K562 (cell line): ENCODE measurements around the gene TBC1D16. TPM values are rescaled to one million over a fixed set of nuclear protein-coding genes. Genes with fewer than 3 reads are reported as not detected.

ENCODE experiments used
- ATAC-seq: fragments of 200-7000 bp; cut with Tn5 transposase; 3 replicates; pipeline ENCODE4 v1.9.1; 2020; ENCODE audit warnings: moderate library complexity
- BruUV-seq: library from RNA; stranded (reverse); fragments of 400-500 nt; replicated peaks from 2 replicates; lab custom pipeline; 2021; lab: Mats Ljungman, UMichigan
- CTCF ChIA-PET: fragments of 300-600 bp; formaldehyde crosslinking; extraction: SDS; loops from one replicate; lab custom pipeline; 2021; ENCODE audit warnings: low intra/inter-chr PET ratio; lab: Yijun Ruan, JAX
- POLR2A ChIA-PET: fragments of 300-600, 350-650 bp; sonication (Branson Sonifier 250); formaldehyde crosslinking; extraction: SDS; loops from one replicate; lab custom pipeline; 2021; ENCODE audit warnings: antibody characterized with exemption, inconsistent platforms; lab: Yijun Ruan, JAX
- DNase-seq, 4 experiments: peaks; one replicate each; pipeline versions ENCODE4 v3.0.0 to v3.0.0-alpha.2; 2011 to 2018; ENCODE audit warnings: low spot score in 3 of 4, mixed read lengths in 3 of 4; ENCODE audit errors: extremely low read depth in 1 of 4
- FAIRE-seq: peaks from 2 replicates; lab custom pipeline; 2011; peaks lifted over from hg19 to GRCh38; lab: Jason Lieb, UNC
- H2AFZ ChIP-seq: 2 replicates; pipeline ENCODE4 v1.6.0; 2011; ENCODE audit warnings: low read depth, low read length, control low read depth, inconsistent platforms
- H3K27ac ChIP-seq: fragments of 200-600 bp; 3 replicates; pipeline ENCODE4 v1.8.0; 2011; ENCODE audit warnings: low read depth, mild to moderate bottlenecking, control low read depth, inconsistent platforms, low read length, moderate library complexity, mixed read lengths; ENCODE audit errors: extremely low read depth
- H3K27me3 ChIP-seq, 2 experiments: fragments of 300-600 bp in 1 of 2; 2 replicates in 1 of 2; 3 replicates in 1 of 2; pipeline versions ENCODE4 v1.6.0 to v1.8.0; 2011; ENCODE audit warnings: inconsistent platforms in 2 of 2, low read length in 2 of 2, mild to moderate bottlenecking in 1 of 2, mixed read lengths in 1 of 2, moderate library complexity in 1 of 2; ENCODE audit not compliant: control insufficient read depth in 2 of 2, insufficient read depth in 2 of 2
- H3K36me3 ChIP-seq: fragments of 300-600 bp; 3 replicates; pipeline ENCODE4 v1.8.0; 2011; ENCODE audit warnings: mild to moderate bottlenecking, low read length, inconsistent platforms; ENCODE audit not compliant: control insufficient read depth, insufficient read depth
- H3K4me1 ChIP-seq, 2 experiments: fragments of 200-600 bp in 1 of 2; replicated peaks in 1 of 2; 2 replicates in 1 of 2; 3 replicates in 1 of 2; pipeline versions ENCODE4 v1.5.1 to v1.8.0; 2011; ENCODE audit warnings: inconsistent platforms in 2 of 2, low read length in 2 of 2, mild to moderate bottlenecking in 1 of 2, mixed read lengths in 1 of 2, moderate library complexity in 1 of 2; ENCODE audit not compliant: control insufficient read depth in 2 of 2, insufficient read depth in 2 of 2
- H3K4me2 ChIP-seq: 2 replicates; pipeline ENCODE4 v1.6.1; 2011; ENCODE audit warnings: low read length, control low read depth, inconsistent platforms, mixed read lengths; ENCODE audit not compliant: insufficient read depth
- H3K4me3 ChIP-seq: fragments of 200-600 bp; sonication (generic), shearing (Covaris generic); 2 replicates; pipeline ENCODE4 v1.5.1; 2016; ENCODE audit warnings: control low read depth, inconsistent platforms
- H3K79me2 ChIP-seq: fragments of 200-600 bp; 3 replicates; pipeline ENCODE4 v1.8.0; 2011; ENCODE audit warnings: low read length, inconsistent platforms; ENCODE audit not compliant: control insufficient read depth, insufficient read depth
- H3K9ac ChIP-seq, 2 experiments: 2 replicates each; pipeline versions ENCODE4 v1.6.0 to v1.6.1; 2011; ENCODE audit warnings: low read depth in 2 of 2, low read length in 2 of 2, control low read depth in 1 of 2, inconsistent platforms in 1 of 2, mild to moderate bottlenecking in 1 of 2, mixed read lengths in 1 of 2; ENCODE audit not compliant: insufficient read depth in 1 of 2
- H3K9me1 ChIP-seq: one replicate; pipeline ENCODE4 v1.6.0; 2011; ENCODE audit warnings: inconsistent platforms, mild to moderate bottlenecking, low read length, moderate library complexity; ENCODE audit not compliant: control insufficient read depth, insufficient read depth
- H3K9me3 ChIP-seq: replicated peaks from 2 replicates; pipeline ENCODE4 v1.5.1; 2011; ENCODE audit warnings: low read depth, low read length, inconsistent platforms; ENCODE audit not compliant: control insufficient read depth, insufficient read depth
- H4K20me1 ChIP-seq: replicated peaks from 2 replicates; pipeline ENCODE4 v1.6.1; 2011; ENCODE audit warnings: low read length, inconsistent platforms, mixed read lengths; ENCODE audit not compliant: control insufficient read depth, insufficient read depth
- ATF6 ChIP-seq: sonication (generic); formaldehyde crosslinking; IDR thresholded peaks from 2 replicates; pipeline ENCODE4 v1.4.0; 2020; ENCODE audit warnings: mild to moderate bottlenecking, missing genetic modification reagents
- CHCHD3 ChIP-seq: fragments of 250-450 bp; sonication (Bioruptor Pico); IDR thresholded peaks from 2 replicates; pipeline ENCODE4 v2.1.2; 2022; ENCODE audit warnings: mild to moderate bottlenecking
- ELK3 ChIP-seq: fragments of 450-650 bp; formaldehyde crosslinking; IDR thresholded peaks from 2 replicates; pipeline ENCODE4 v1.4.0; 2020; ENCODE audit warnings: mild to moderate bottlenecking
- FOXK1 ChIP-seq: sonication (generic); formaldehyde crosslinking; IDR thresholded peaks from 2 replicates; pipeline ENCODE4 v1.8.0; 2022; ENCODE audit warnings: missing genetic modification reagents, mild to moderate bottlenecking, borderline replicate concordance
- HES1 ChIP-seq: fragments of 450-650 bp; IDR thresholded peaks from 2 replicates; pipeline ENCODE4 v1.6.1; 2016; ENCODE audit warnings: low read depth, mild to moderate bottlenecking, moderate library complexity
- LCOR ChIP-seq: sonication (generic); formaldehyde crosslinking; IDR thresholded peaks from 2 replicates; pipeline ENCODE4 v1.8.0; 2022; ENCODE audit warnings: mild to moderate bottlenecking, missing genetic modification reagents
- NRF1 ChIP-seq, 2 experiments: fragments of 450-650 bp; IDR thresholded peaks in 1 of 2; conservative IDR thresholded peaks in 1 of 2; 2 replicates each; pipeline ENCODE4 v1.6.1; 2014; ENCODE audit warnings: mild to moderate bottlenecking in 2 of 2
- PRPF4 ChIP-seq: fragments of 200-400 bp; formaldehyde crosslinking; IDR thresholded peaks from one replicate; pipeline ENCODE4 v1.6.1; 2017; ENCODE audit warnings: low read length, low read depth, mild to moderate bottlenecking; ENCODE audit not compliant: insufficient read depth, poor library complexity, severe bottlenecking
- SMAD4 ChIP-seq: fragments of 250-450 bp; sonication (Bioruptor Pico); conservative IDR thresholded peaks from 2 replicates; pipeline ENCODE4 v1.8.0; 2021; ENCODE audit warnings: inconsistent platforms, mild to moderate bottlenecking, moderate library complexity
- ZBTB34 ChIP-seq: fragments of 250-450 bp; sonication (Bioruptor Pico); IDR thresholded peaks from 2 replicates; pipeline ENCODE4 v1.8.0; 2021; ENCODE audit warnings: mild to moderate bottlenecking, moderate library complexity
- ZNF311 ChIP-seq: fragments of 250-450 bp; sonication (Bioruptor Pico); IDR thresholded peaks from 2 replicates; pipeline ENCODE4 v1.4.0; 2020; ENCODE audit warnings: mild to moderate bottlenecking, moderate library complexity
- WGBS: fragments of 100-300 bp; shearing (Covaris generic); methylation state at CpG from one replicate; pipeline ENCODE4 v1.1.6; 2016; ENCODE audit warnings: low coverage, mixed read lengths; ENCODE audit not compliant: insufficient coverage; ENCODE audit errors: missing lambda C conversion rate; 5-methylcytosine and 5-hydroxymethylcytosine counted together
- in situ Hi-C: fragments of 300-500 bp; cut with MboI; formaldehyde crosslinking; loops from 4 replicates; pipeline ENCODE4 v1.15.0; 2018; ENCODE audit warnings: inconsistent platforms, mixed read lengths
- intact Hi-C: fragments of 100-400 bp; cut with micrococcal nuclease; formaldehyde crosslinking; loops from 2 replicates; pipeline ENCODE4 v1.14.2; 2022
- polyA plus RNA-seq, 8 experiments: library from polyadenylated mRNA; depleted of rRNA in 4 of 8; stranded (reverse) in 5 of 8; unstranded in 3 of 8; fragments of >200 nt; fragmentation: Nextera tagmentation in 2 of 8; fragmentation: Illumina TruSeq in 1 of 8; extraction: Ambion mirVana in 2 of 8; extraction: Trizol in 1 of 8; gene quantifications; 2 replicates each; pipeline versions ENCODE4 v1.2.1 to v1.2.3, GENCODE V29; 2011 to 2014; ENCODE audit warnings: inconsistent platforms in 1 of 8, missing spikeins in 1 of 8
- total RNA-seq, 7 experiments: library from RNA; depleted of rRNA in 6 of 7; stranded (reverse); fragments of >200 nt in 6 of 7; fragmentation: Illumina TruSeq in 2 of 7; extraction: Trizol in 2 of 7; gene quantifications; 2 replicates each; pipeline versions ENCODE4 v1.2.1 to v1.2.3, GENCODE V29; 2011 to 2021; ENCODE audit warnings: low replicate concordance in 1 of 7

The TBC1D16 gene
- total and polyA plus RNA-seq, 9 of the 15 experiments (the other 6 are each of a cell fraction or from before 2014, with no cell fraction given): 0.01 to 0.20 (median 0.03) TPM; not detected in 1

GRCh38 chr17:80050706-80051105, 15.0 kb upstream of the TBC1D16 start (continued):
- TF ChIP-seq ZBTB34 (no peak), HES1 (no peak), ELK3 (CRISPR knock-in tag) (no peak)

DNA sequence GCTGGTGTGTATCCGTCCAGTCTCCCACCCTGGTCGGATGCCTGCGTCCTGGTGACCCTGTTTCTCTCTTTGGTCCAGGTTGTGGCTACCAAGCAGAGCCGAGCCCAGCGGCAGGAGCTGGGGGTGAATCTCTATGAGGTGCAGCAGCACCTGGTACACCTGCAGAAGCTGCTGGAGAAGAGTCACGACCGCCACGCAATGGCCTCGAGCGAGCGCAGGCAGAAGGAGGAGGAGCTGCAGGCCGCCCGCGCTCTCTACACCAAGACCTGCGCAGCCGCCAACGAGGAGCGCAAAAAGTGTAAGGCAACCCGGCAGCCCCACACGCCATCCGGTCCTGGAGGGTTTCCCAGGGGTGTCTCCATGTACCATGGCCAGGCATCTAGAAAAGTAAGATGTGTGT, 14.3 kb upstream of the TBC1D16 start:
- no peak for TF ChIP-seq FOXK1 (CRISPR knock-in tag)
- TF ChIP-seq PRPF4: no peak
- TF ChIP-seq CHCHD3 (CRISPR knock-in tag): no peak
- no peak for TF ChIP-seq ATF6 (CRISPR knock-in tag)
- no peak for TF ChIP-seq ZNF311
- no peak for TF ChIP-seq LCOR (CRISPR knock-in tag)
- TF ChIP-seq SMAD4 (CRISPR knock-in tag): no peak
- TF ChIP-seq NRF1 (conservative IDR thresholded peaks at IDR 0.05 in 1 of 2, IDR thresholded peaks at IDR 0.05 in 1 of 2): peak; percentile 24 to 37; a peak in 3 of 4 replicates
- no peaks in the 10 kb centered on the region for H3K9me1 ChIP-seq
- no peaks in the 10 kb centered on the region for H3K9me3 ChIP-seq
- H2AFZ ChIP-seq: no peak overlapping the region
- ChIA-PET POLR2A (interaction anchor here (0.6 to 1.5 kb wide), 6 partner anchors 19 to 1263 kb away, joined by 3 to 6 read pairs (median 3); partner anchors contain the start of gene SLC38A10), CTCF (no interaction called here)
- ATAC-seq (no peak), DNase-seq (no peak), FAIRE-seq (no peak)
- no peak overlapping the region for H3K4me3 ChIP-seq
- in situ Hi-C loops (no loop called here), intact Hi-C loops (no loop called here)
- 5% methylated on average over 21 of the region's 21 CpGs for WGBS
- no peaks in the 10 kb centered on the region for H3K79me2 ChIP-seq
- no peaks in the 10 kb centered on the region for H4K20me1 ChIP-seq
- H3K27me3 ChIP-seq: peaks cover 44 to 82% of the 10 kb centered on the region in 2 experiments
- H3K4me2 ChIP-seq: no peak overlapping the region
- BruUV-seq: no TSS peak
- no peaks in the 10 kb centered on the region for H3K4me1 ChIP-seq
- no peaks in the 10 kb centered on the region for H3K36me3 ChIP-seq
- no peak overlapping the region for H3K27ac ChIP-seq
- no peak overlapping the region for H3K9ac ChIP-seq
